GM12878 (cell line): Measurements from ENCODE around the gene KBTBD13.

Experiments used
- CHD2 ChIP-seq: IDR thresholded peaks from 2 replicates; pipeline ENCODE4 v1.6.1; 2011; ENCODE audit warnings: low read depth, low read length, improper control_type of control experiment, borderline replicate concordance
- EZH2 ChIP-seq: IDR thresholded peaks from 2 replicates; pipeline ENCODE4 v1.6.1; 2012; ENCODE audit warnings: low read depth, mild to moderate bottlenecking, control low read depth, inconsistent platforms, low read length, borderline replicate concordance; ENCODE audit not compliant: control insufficient read depth
- FOXM1 ChIP-seq: IDR thresholded peaks from 2 replicates; pipeline ENCODE4 v1.6.1; 2012; ENCODE audit warnings: low read depth, mild to moderate bottlenecking, inconsistent platforms, low read length, moderate library complexity
- GABPA ChIP-seq: IDR thresholded peaks from 2 replicates; pipeline ENCODE4 v1.6.1; 2014; ENCODE audit warnings: antibody characterized with exemption, low read depth, mild to moderate bottlenecking, inconsistent platforms
- MEF2A ChIP-seq: IDR thresholded peaks from 2 replicates; pipeline ENCODE4 v1.6.1; 2011; ENCODE audit warnings: low read depth, mild to moderate bottlenecking, low read length, moderate library complexity; ENCODE audit not compliant: insufficient read depth
- RB1 ChIP-seq: fragments of 450-650 bp; formaldehyde crosslinking; IDR thresholded peaks from 2 replicates; pipeline ENCODE4 v1.6.1; 2017; ENCODE audit warnings: mild to moderate bottlenecking, borderline replicate concordance
- TF ChIP-seq, protein P1 (sequence below), 3 experiments: IDR thresholded peaks in 2 of 3; conservative IDR thresholded peaks in 1 of 3; 2 replicates each; pipeline ENCODE4 v1.5.1; 2011; ENCODE audit warnings: low read depth in 3 of 3, low read length in 3 of 3, mild to moderate bottlenecking in 3 of 3, control low read depth in 2 of 3, moderate library complexity in 2 of 3, inconsistent platforms in 1 of 3, mixed read lengths in 1 of 3; ENCODE audit not compliant: control insufficient read depth in 2 of 3, insufficient read depth in 1 of 3; ENCODE audit errors: extremely low read depth in 1 of 3
- TF ChIP-seq, protein P2 (sequence below): IDR thresholded peaks from 2 replicates; pipeline ENCODE4 v1.6.1; 2011; ENCODE audit warnings: mild to moderate bottlenecking, low read depth, low read length, moderate library complexity; ENCODE audit not compliant: insufficient replicate concordance

- no peak for TF ChIP-seq CHD2
- TF ChIP-seq, protein P1, sequence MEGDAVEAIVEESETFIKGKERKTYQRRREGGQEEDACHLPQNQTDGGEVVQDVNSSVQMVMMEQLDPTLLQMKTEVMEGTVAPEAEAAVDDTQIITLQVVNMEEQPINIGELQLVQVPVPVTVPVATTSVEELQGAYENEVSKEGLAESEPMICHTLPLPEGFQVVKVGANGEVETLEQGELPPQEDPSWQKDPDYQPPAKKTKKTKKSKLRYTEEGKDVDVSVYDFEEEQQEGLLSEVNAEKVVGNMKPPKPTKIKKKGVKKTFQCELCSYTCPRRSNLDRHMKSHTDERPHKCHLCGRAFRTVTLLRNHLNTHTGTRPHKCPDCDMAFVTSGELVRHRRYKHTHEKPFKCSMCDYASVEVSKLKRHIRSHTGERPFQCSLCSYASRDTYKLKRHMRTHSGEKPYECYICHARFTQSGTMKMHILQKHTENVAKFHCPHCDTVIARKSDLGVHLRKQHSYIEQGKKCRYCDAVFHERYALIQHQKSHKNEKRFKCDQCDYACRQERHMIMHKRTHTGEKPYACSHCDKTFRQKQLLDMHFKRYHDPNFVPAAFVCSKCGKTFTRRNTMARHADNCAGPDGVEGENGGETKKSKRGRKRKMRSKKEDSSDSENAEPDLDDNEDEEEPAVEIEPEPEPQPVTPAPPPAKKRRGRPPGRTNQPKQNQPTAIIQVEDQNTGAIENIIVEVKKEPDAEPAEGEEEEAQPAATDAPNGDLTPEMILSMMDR (IDR thresholded peaks at IDR 0.05 in 2 of 3, conservative IDR thresholded peaks at IDR 0.05 in 1 of 3; ENCODE audit: control insufficient read depth in 2 of 3, extremely low read depth in 1 of 3, insufficient read depth in 1 of 3, low read depth in 3 of 3, low read length in 3 of 3) = no peak
- TF ChIP-seq, protein P2, sequence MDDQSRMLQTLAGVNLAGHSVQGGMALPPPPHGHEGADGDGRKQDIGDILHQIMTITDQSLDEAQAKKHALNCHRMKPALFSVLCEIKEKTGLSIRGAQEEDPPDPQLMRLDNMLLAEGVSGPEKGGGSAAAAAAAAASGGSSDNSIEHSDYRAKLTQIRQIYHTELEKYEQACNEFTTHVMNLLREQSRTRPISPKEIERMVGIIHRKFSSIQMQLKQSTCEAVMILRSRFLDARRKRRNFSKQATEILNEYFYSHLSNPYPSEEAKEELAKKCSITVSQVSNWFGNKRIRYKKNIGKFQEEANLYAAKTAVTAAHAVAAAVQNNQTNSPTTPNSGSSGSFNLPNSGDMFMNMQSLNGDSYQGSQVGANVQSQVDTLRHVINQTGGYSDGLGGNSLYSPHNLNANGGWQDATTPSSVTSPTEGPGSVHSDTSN = no peak
- no peak for TF ChIP-seq FOXM1
- no peak for TF ChIP-seq RB1
- no peak for TF ChIP-seq GABPA
- TF ChIP-seq MEF2A = no peak
- no peak for TF ChIP-seq EZH2
Measured at GRCh38 chr15:65041787-65042186, 34.8 kb upstream of the KBTBD13 start.
